Cardiac muscle cell (in vitro differentiated cells and primary cell): ENCODE measurements around the gene ATG4A. TPM values are rescaled to one million over a fixed set of nuclear protein-coding genes. Genes with fewer than 3 reads are reported as not detected.
A peak's percentile ranks its signal among the peaks of the same experiment; 100 is the strongest.

Source experiments
- DNase-seq, 2 donors: peaks; one replicate each; pipeline versions ENCODE4 v3.0.0 to v3.0.0-alpha.2; 2010 to 2017; ENCODE audit warnings: low read depth in 1 of 2, low spot score in 1 of 2
- H3K27ac ChIP-seq: fragments of 200-600 bp; sonication (generic); 2 replicates; pipeline ENCODE4 v1.5.1; 2016
- H3K27me3 ChIP-seq: fragments of 200-600 bp; sonication (generic); 2 replicates; pipeline ENCODE4 v1.6.0; 2016; ENCODE audit warnings: control low read depth
- H3K36me3 ChIP-seq: fragments of 200-600 bp; sonication (generic); 2 replicates; pipeline ENCODE4 v1.5.1; 2016; ENCODE audit warnings: control low read depth
- H3K4me1 ChIP-seq: fragments of 200-600 bp; sonication (generic); 2 replicates; pipeline ENCODE4 v1.8.1; 2017; ENCODE audit warnings: low read depth, mild to moderate bottlenecking, mixed run types
- H3K4me3 ChIP-seq: fragments of 200-600 bp; sonication (generic); 2 replicates; pipeline ENCODE4 v1.5.1; 2016; ENCODE audit warnings: mild to moderate bottlenecking
- H3K9me3 ChIP-seq: fragments of 200-600 bp; sonication (generic); 2 replicates; pipeline ENCODE4 v1.5.1; 2017; ENCODE audit warnings: low read depth, mild to moderate bottlenecking, control low read depth
- CTCF ChIP-seq: IDR thresholded peaks from 2 replicates; pipeline ENCODE4 v1.5.1; 2012; ENCODE audit warnings: low read depth, mild to moderate bottlenecking, low read length
- polyA plus RNA-seq: library from polyadenylated mRNA; unstranded; fragments of >200 nt; fragmentation: Nextera tagmentation; extraction: Ambion mirVana; gene quantifications from 2 replicates; pipeline ENCODE4 v1.2.1, GENCODE V29; 2016
- total RNA-seq: library from RNA; depleted of rRNA; stranded (reverse); fragments of >200 nt; gene quantifications from 2 replicates; pipeline ENCODE4 v1.2.3, GENCODE V29; 2016

The ATG4A gene
- total and polyA plus RNA-seq, 2 experiments from 2014 or later: 13.0 to 29.5 TPM

GRCh38 chrX:108059801-108060200 lies 31.8 kb upstream of the ATG4A start:
- DNase-seq: no peak
- H3K9me3 ChIP-seq: no peaks in the 10 kb centered on the region
- H3K36me3 ChIP-seq: no peaks in the 10 kb centered on the region
- H3K4me3 ChIP-seq: no peak overlapping the region
- TF ChIP-seq CTCF: no peak
- no peak overlapping the region for H3K27ac ChIP-seq
- H3K4me1 ChIP-seq: no peaks in the 10 kb centered on the region
- no peaks in the 10 kb centered on the region for H3K27me3 ChIP-seq

- Histone ChIP-seq H3K27ac (no peak overlapping the region), H3K27me3 (no peaks in the 10 kb centered on the region), H3K9me3 (no peaks in the 10 kb centered on the region), H3K36me3 (no peaks in the 10 kb centered on the region), H3K4me1 (no peaks in the 10 kb centered on the region), H3K4me3 (no peak overlapping the region)
- TF ChIP-seq CTCF: no peak
- no peak for DNase-seq
These were observed 27.6 kb upstream of the ATG4A start for GRCh38 chrX:108064001-108064400.

- DNase-seq: no peak
- H3K27me3 ChIP-seq: no peaks in the 10 kb centered on the region
These were observed 27.0 kb upstream of the ATG4A start for GRCh38 chrX:108064613-108065012.

GRCh38 chrX:108068121-108068520 lies 23.5 kb upstream of the ATG4A start:
- H3K27ac ChIP-seq: no peak overlapping the region

More at GRCh38 chrX:108064613-108065012, 27.0 kb upstream of the ATG4A start:
- TF ChIP-seq CTCF: no peak
- H3K36me3 ChIP-seq: no peaks in the 10 kb centered on the region
- H3K27ac ChIP-seq: no peak overlapping the region
- H3K4me1 ChIP-seq: no peaks in the 10 kb centered on the region
- H3K9me3 ChIP-seq: no peaks in the 10 kb centered on the region
- no peak overlapping the region for H3K4me3 ChIP-seq

GRCh38 chrX:108070891-108071290 lies 20.7 kb upstream of the ATG4A start:
- peak in 1 of 2 donors; percentile 38 for DNase-seq
- no peaks in the 10 kb centered on the region for H3K36me3 ChIP-seq
- no peak overlapping the region for H3K4me3 ChIP-seq
- H3K27me3 ChIP-seq: no peaks in the 10 kb centered on the region
- no peaks in the 10 kb centered on the region for H3K4me1 ChIP-seq
- H3K9me3 ChIP-seq: no peaks in the 10 kb centered on the region
- TF ChIP-seq CTCF: no peak
- no peak overlapping the region for H3K27ac ChIP-seq

More at GRCh38 chrX:108068121-108068520, 23.5 kb upstream of the ATG4A start:
- no peak for TF ChIP-seq CTCF
- no peaks in the 10 kb centered on the region for H3K4me1 ChIP-seq
- no peak overlapping the region for H3K4me3 ChIP-seq
- H3K36me3 ChIP-seq: no peaks in the 10 kb centered on the region
- no peaks in the 10 kb centered on the region for H3K27me3 ChIP-seq
- no peak for DNase-seq
- no peaks in the 10 kb centered on the region for H3K9me3 ChIP-seq

GRCh38 chrX:108071578-108071977 lies 20.0 kb upstream of the ATG4A start:
- Histone ChIP-seq H3K36me3 (no peaks in the 10 kb centered on the region), H3K27ac (no peak overlapping the region), H3K27me3 (no peaks in the 10 kb centered on the region), H3K4me1 (no peaks in the 10 kb centered on the region), H3K9me3 (no peaks in the 10 kb centered on the region), H3K4me3 (no peak overlapping the region)
- DNase-seq: no peak
- no peak for TF ChIP-seq CTCF
